HEK293 (cell line): ENCODE results near the gene TLL2.

Experiments used
- CTCF ChIP-seq: fragments of 450-650 bp; formaldehyde crosslinking; IDR thresholded peaks from 2 replicates; pipeline ENCODE4 v1.5.1; 2016; ENCODE audit warnings: missing biosample characterization, missing genetic modification characterization
- GLI4 ChIP-seq: fragments of 450-650 bp; formaldehyde crosslinking; IDR thresholded peaks from 2 replicates; pipeline ENCODE4 v1.5.1; 2016; ENCODE audit warnings: missing biosample characterization, missing genetic modification characterization
- KLF9 ChIP-seq: fragments of 450-650 bp; formaldehyde crosslinking; IDR thresholded peaks from 2 replicates; pipeline ENCODE4 v1.5.1; 2016; ENCODE audit warnings: missing biosample characterization, missing genetic modification characterization, low read depth
- OSR2 ChIP-seq: fragments of 450-650 bp; formaldehyde crosslinking; IDR thresholded peaks from 2 replicates; pipeline ENCODE4 v1.5.1; 2016; ENCODE audit warnings: missing biosample characterization, missing genetic modification characterization
- TCF7L2 ChIP-seq: IDR thresholded peaks from 2 replicates; pipeline ENCODE4 v1.6.1; 2011; ENCODE audit warnings: low read depth, mild to moderate bottlenecking, inconsistent platforms, low read length, moderate library complexity, borderline replicate concordance
- ZBTB10 ChIP-seq: fragments of 450-650 bp; formaldehyde crosslinking; IDR thresholded peaks from 2 replicates; pipeline ENCODE4 v1.5.1; 2016; ENCODE audit warnings: missing biosample characterization, missing genetic modification characterization
- ZNF146 ChIP-seq: fragments of 450-650 bp; formaldehyde crosslinking; IDR thresholded peaks from 2 replicates; pipeline ENCODE4 v1.5.1; 2016; ENCODE audit warnings: missing biosample characterization, missing genetic modification characterization
- ZNF211 ChIP-seq: fragments of 450-650 bp; formaldehyde crosslinking; IDR thresholded peaks from 2 replicates; pipeline ENCODE4 v1.5.1; 2016; ENCODE audit warnings: low read depth, missing biosample characterization, missing genetic modification characterization
- ZNF280D ChIP-seq: fragments of 450-650 bp; formaldehyde crosslinking; IDR thresholded peaks from 2 replicates; pipeline ENCODE4 v1.5.1; 2016; ENCODE audit warnings: missing biosample characterization, missing genetic modification characterization
- ZNF530 ChIP-seq: fragments of 450-650 bp; formaldehyde crosslinking; IDR thresholded peaks from 2 replicates; pipeline ENCODE4 v1.5.1; 2016; ENCODE audit warnings: low read depth, missing biosample characterization, missing genetic modification characterization
- ZNF544 ChIP-seq: fragments of 450-650 bp; formaldehyde crosslinking; IDR thresholded peaks from 2 replicates; pipeline ENCODE4 v1.5.0; 2017; ENCODE audit warnings: missing biosample characterization, missing genetic modification characterization
- ZNF571 ChIP-seq: fragments of 450-650 bp; formaldehyde crosslinking; IDR thresholded peaks from 2 replicates; pipeline ENCODE4 v1.5.0; 2017; ENCODE audit warnings: missing biosample characterization, missing genetic modification characterization

- no peak for TF ChIP-seq ZBTB10 (tag by site-specific recombination)
- TF ChIP-seq KLF9 = no peak
- TF ChIP-seq ZNF280D (tag by site-specific recombination) = no peak
- TF ChIP-seq CTCF (tag by site-specific recombination) = no peak
- TF ChIP-seq ZNF146 = no peak
- TF ChIP-seq TCF7L2 = no peak
- no peak for TF ChIP-seq ZNF530
- no peak for TF ChIP-seq ZNF571 (tag by site-specific recombination)
- no peak for TF ChIP-seq OSR2 (tag by site-specific recombination)
- TF ChIP-seq GLI4 (tag by site-specific recombination) = no peak
- TF ChIP-seq ZNF544 (tag by site-specific recombination) = no peak
- TF ChIP-seq ZNF211 = no peak
Measured at GRCh38 chr10:96456296-96456840, 57.4 kb downstream of the TLL2 start.
